Lower leg skin (tissue), 4 donors: Measurements from ENCODE around the gene CCL7. TPM values are rescaled to one million over a fixed set of nuclear protein-coding genes. Genes with fewer than 3 reads are reported as not detected.

ENCODE experiments used
- DNase-seq, 2 donors: peaks; one replicate each; pipeline ENCODE4 v3.0.0-alpha.2; 2019; ENCODE audit warnings: low spot score in 2 of 2
- H3K4me3 ChIP-seq: fragments of 200-600 bp; sonication (generic); 2 replicates; pipeline ENCODE4 v1.5.1; 2017; ENCODE audit warnings: mild to moderate bottlenecking, low read depth; ENCODE audit not compliant: poor library complexity, severe bottlenecking
- POLR2A ChIP-seq, 2 donors: fragments of 450-650 bp; IDR thresholded peaks; one replicate each; pipeline ENCODE4 v1.6.1; 2016 to 2017; ENCODE audit warnings: antibody characterized with exemption in 2 of 2, mild to moderate bottlenecking in 1 of 2, moderate library complexity in 1 of 2
- WGBS, 2 donors: methylation state at CpG; one replicate each; pipeline ENCODE4 v1.1.5; 2018; 5-methylcytosine and 5-hydroxymethylcytosine counted together
- intact Hi-C: fragments of 100-400 bp; cut with DNase I; formaldehyde crosslinking; loops from one replicate; pipeline ENCODE4 v1.15.0; 2023; ENCODE audit warnings: low total_unique reads
- total RNA-seq, 4 donors: library from RNA; depleted of rRNA; stranded (reverse); fragments of >200 nt; gene quantifications; one replicate each; pipeline ENCODE4 v1.1.0, GENCODE V29; 2016
- TF ChIP-seq, protein P1 (sequence below), 3 donors: fragments of 450-650 bp; IDR thresholded peaks; one replicate each; pipeline ENCODE4 v1.5.1; 2016; ENCODE audit warnings: antibody characterized with exemption in 3 of 3, mild to moderate bottlenecking in 3 of 3, moderate library complexity in 2 of 3

Gene CCL7
- not detected for total RNA-seq

DNA sequence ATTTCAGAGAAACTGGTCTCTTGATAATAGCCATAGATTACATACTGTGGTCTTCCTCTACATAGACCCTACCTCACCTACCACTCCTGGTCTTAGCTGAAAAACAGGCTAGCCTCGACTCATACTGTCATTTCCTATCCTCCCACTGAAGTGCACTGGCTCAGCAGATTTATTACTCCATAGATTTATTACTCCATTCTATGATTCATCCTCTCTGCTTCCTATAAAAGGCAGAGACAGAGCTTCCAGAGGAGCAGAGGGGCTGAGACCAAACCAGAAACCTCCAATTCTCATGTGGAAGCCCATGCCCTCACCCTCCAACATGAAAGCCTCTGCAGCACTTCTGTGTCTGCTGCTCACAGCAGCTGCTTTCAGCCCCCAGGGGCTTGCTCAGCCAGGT lies at the start of gene CCL7:
TSS of gene CCL7 (plus strand) at position 253 of the 400 bp plus-strand sequence. CDS start at position 323, 70 bp downstream.
- no peak for DNase-seq
- WGBS, 2 donors = 11 to 12% methylated on average over 1 of the region's 1 CpG
- H3K4me3 ChIP-seq = no peak within 1 kb of the TSS
- TF ChIP-seq, protein P1, sequence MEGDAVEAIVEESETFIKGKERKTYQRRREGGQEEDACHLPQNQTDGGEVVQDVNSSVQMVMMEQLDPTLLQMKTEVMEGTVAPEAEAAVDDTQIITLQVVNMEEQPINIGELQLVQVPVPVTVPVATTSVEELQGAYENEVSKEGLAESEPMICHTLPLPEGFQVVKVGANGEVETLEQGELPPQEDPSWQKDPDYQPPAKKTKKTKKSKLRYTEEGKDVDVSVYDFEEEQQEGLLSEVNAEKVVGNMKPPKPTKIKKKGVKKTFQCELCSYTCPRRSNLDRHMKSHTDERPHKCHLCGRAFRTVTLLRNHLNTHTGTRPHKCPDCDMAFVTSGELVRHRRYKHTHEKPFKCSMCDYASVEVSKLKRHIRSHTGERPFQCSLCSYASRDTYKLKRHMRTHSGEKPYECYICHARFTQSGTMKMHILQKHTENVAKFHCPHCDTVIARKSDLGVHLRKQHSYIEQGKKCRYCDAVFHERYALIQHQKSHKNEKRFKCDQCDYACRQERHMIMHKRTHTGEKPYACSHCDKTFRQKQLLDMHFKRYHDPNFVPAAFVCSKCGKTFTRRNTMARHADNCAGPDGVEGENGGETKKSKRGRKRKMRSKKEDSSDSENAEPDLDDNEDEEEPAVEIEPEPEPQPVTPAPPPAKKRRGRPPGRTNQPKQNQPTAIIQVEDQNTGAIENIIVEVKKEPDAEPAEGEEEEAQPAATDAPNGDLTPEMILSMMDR (IDR thresholded peaks at IDR 0.05) = no peak
- no peak for TF ChIP-seq POLR2A (IDR thresholded peaks at IDR 0.05)
- intact Hi-C loops = no loop called here

DNA sequence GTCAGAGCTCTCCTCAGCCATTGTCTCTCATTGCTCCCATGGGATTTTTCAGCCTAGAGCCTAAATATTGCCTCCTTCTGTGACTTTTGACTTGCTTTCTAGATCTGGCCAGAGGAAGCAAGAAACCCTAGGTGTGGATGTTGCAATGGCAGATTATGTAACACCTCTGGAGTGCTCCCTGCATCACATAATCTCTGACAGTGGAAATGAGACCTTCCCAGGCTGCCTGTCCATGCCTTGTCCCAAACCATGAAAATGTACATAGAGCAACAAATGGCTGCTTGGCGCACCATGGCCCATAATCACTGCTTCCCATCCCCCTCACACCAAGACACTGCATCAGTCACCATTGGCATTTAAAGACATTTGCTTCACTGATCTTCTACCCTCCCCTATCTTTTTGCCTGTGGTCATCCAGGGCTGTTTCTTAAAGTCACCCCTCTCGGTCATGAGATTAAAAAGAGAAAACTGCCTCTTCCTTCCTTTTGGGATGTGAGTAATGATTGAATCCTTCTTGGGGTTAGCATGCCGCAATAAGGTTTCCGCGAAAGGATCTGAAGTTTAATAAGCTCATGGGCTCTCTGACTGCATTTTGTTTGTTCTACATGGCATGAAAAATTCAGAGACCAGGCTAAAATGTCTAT lies 49.1 kb upstream of the CCL7 start:
- no peak overlapping the region for H3K4me3 ChIP-seq
- 80 to 81% methylated on average over 5 of the region's 5 CpGs for WGBS, 2 donors
- DNase-seq = no peak
- TF ChIP-seq, protein P1 (IDR thresholded peaks at IDR 0.05) = no peak
- no peak for TF ChIP-seq POLR2A (IDR thresholded peaks at IDR 0.05)
- intact Hi-C loops = no loop called here

DNA sequence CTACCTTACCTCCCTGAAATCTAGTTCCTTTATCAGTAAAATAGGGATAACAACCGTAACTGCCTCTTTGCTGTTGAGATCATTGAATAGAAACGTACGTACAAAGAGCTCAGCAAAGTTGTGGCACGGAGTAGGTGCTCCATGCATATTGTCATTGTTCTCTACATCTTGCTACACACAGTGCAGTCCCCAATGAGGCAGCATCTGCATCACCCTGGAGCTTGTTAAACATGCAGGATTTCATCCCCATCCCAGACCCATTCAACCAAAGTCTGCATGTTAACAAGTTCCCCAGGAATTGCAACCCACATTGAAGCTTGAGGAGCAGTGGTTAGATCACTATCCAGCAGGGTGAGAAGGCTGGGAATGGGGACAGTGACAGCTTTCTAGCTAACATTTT lies 48.6 kb upstream of the CCL7 start:
- TF ChIP-seq, protein P1 (IDR thresholded peaks at IDR 0.05) = no peak
- TF ChIP-seq POLR2A (IDR thresholded peaks at IDR 0.05) = no peak
- WGBS, 2 donors = 81 to 87% methylated on average over 4 of the region's 4 CpGs
- no peak for DNase-seq
- no peak overlapping the region for H3K4me3 ChIP-seq
- intact Hi-C loops = no loop called here

DNA sequence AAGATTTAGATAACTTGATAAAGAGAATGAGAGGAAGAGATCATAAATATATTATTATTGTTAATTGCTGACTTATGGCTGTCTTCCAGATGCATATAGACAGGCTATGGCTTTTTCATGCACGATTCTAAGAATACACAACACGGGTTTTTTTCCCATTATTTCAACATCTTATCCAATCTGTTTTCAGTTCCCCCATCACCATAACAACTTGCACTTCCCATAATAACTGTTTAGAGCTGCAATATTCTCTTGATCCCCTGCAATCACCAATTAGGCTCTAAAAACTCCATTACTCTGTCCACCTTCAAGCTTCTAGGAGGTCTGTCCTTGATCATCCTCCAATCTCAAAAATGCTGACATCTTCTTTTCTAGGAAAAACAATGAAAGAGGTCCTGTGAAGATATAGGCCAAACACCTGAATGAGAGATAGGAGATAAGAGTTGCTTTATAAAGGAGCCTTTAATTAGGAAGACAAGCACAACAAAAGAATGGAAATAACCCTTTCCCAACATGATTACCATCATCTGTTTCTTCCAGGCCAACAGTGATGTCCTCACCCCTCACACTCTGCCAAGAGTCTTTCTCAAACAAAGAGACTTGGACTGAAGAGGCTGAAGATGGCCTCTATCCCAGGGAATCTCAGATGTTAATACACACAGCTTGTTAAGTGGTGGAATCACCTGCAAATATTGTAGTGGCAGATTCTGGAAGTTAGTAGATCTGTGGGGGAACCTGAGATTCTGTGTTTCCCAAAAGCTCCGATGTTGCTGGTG lies 47.1 kb upstream of the CCL7 start:
- no peak overlapping the region for H3K4me3 ChIP-seq
- 49 to 50% methylated on average over 3 of the region's 3 CpGs for WGBS, 2 donors
- TF ChIP-seq, protein P1 (IDR thresholded peaks at IDR 0.05) = no peak
- no peak for TF ChIP-seq POLR2A (IDR thresholded peaks at IDR 0.05)
- intact Hi-C loops = no loop called here
- no peak for DNase-seq

DNA sequence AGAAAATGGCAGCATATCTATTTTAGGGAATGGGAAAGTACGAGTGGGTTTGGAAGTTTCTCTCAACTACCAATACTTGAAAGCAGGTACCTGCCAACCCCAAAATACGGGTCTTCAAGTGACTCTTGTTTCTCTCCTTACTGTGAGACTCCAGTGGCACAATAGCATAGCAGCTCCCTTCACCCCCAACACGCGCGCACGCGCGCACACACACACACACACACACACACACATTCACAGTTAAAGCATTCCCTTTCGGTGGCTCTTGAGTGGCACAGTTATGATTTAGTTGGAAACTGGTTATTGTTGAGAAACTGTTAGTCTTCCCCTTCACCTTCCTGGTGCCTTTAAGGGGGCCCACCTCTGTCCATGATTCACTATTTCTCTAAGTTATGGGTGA lies 45.0 kb upstream of the CCL7 start:
- DNase-seq = no peak
- H3K4me3 ChIP-seq = no peak overlapping the region
- TF ChIP-seq, protein P1 (IDR thresholded peaks at IDR 0.05) = no peak
- WGBS, 2 donors = 70 to 91% methylated on average over 9 of the region's 9 CpGs
- intact Hi-C loops = no loop called here
